ENCODE results near the gene TUBA1C. TPM values are rescaled to one million over a fixed set of nuclear protein-coding genes. Genes with fewer than 3 reads are reported as not detected.
"Not testable (repeated sequence)": the region's sequence is repeated elsewhere in the genome, so short reads cannot be mapped to it uniquely, and the experiment has no call there.

The TUBA1C gene
- total and polyA plus RNA-seq, 9 of the 15 experiments (the other 6 are each of a cell fraction or from before 2014, with no cell fraction given): 755 to 3,012 (median 914) TPM

DNA sequence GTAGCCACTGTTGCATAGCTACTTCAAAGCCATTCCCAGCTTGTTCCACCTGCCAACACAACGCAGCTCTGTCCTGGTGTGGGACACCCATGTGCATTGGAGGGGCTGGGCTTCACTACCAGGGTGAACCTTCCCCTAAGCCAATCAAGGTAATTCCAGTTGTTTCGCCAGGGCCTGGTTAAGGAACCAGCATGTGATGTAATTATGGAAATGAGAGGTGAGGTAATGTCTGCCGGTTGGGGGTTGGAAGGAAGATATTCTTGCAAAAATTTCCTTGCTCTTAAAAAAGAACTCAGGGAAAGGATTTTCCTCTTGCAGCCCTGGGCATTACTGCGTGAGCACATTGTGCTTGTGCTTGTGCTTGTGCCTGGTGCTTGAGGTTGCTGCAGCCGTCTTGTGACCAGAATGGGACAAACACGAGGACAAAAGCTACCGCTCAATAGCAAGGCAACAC, 14.9 kb downstream of the TUBA1C start (continued):
- TF ChIP-seq JUND (IDR thresholded peaks at IDR 0.05; ENCODE audit: borderline replicate concordance, low read depth, low read length): peak; percentile 49; the same call in 1 of the 2 replicates
- peak; percentile 38; the same call in 1 of the 3 replicates for TF ChIP-seq JUND (tag; IDR thresholded peaks at IDR 0.05; ENCODE audit: borderline replicate concordance, low read depth, low read length)
- peak; percentile 41 for TF ChIP-seq MAX (CRISPR knock-in tag; IDR thresholded peaks at IDR 0.05)
- TF ChIP-seq ATF7 (IDR thresholded peaks at IDR 0.05): peak; percentile 72
- no peak for TF ChIP-seq PML (IDR thresholded peaks at IDR 0.05; ENCODE audit: low read length)
- TF ChIP-seq JUN (IDR thresholded peaks at IDR 0.05; ENCODE audit: borderline replicate concordance, low read depth, low read length): 0 out of 2 replicates have a peak, but pooled peaks have one; percentile 13
- TF ChIP-seq JUN (CRISPR knock-in tag; IDR thresholded peaks at IDR 0.05; ENCODE audit: borderline replicate concordance): no peak
- peak; percentile 76 for TF ChIP-seq CEBPB (tag; IDR thresholded peaks at IDR 0.05)

DNA sequence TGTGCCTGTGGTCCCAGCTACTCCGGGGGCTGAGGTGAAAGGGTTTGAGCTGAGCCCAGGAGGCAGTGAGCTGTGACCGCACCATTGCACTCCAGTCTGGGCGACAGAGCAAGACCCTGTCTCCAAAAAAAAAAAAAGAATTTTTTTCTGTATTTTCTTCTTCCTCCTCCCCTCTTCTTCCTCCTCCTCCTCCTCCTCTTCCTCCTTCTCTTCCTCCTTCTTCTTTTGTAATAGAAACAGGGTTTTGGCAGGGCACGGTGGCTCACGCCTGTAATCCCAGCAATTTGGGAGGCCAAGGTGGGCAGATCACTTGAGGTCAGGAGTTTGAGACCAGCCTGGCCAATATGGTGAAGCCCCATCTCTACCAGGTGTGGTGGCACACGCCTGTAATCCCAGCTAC, 15.7 kb downstream of the TUBA1C start:
- H3K4me1 ChIP-seq (replicated peaks in 1 of 2; ENCODE audit: control insufficient read depth in 2 of 2, insufficient read depth in 2 of 2, low read length in 2 of 2): peaks cover 13 to 16% of the 10 kb centered on the region in 2 experiments
- H4K20me1 ChIP-seq (replicated peaks; ENCODE audit: control insufficient read depth, insufficient read depth, low read length); H3K9ac ChIP-seq (ENCODE audit: insufficient read depth in 1 of 2, low read depth in 2 of 2, low read length in 2 of 2); H2AFZ ChIP-seq (ENCODE audit: low read depth, low read length); H3K4me2 ChIP-seq (ENCODE audit: insufficient read depth, low read length); H3K4me3 ChIP-seq; in situ Hi-C loops (cut with MboI); intact Hi-C loops (cut with micrococcal nuclease); ATAC-seq; FAIRE-seq; H3K9me3 ChIP-seq (replicated peaks; ENCODE audit: control insufficient read depth, insufficient read depth, low read depth, low read length); H3K36me3 ChIP-seq (ENCODE audit: control insufficient read depth, insufficient read depth, low read length); H3K79me2 ChIP-seq (ENCODE audit: control insufficient read depth, insufficient read depth, low read length); H3K9me1 ChIP-seq (ENCODE audit: control insufficient read depth, insufficient read depth, low read length); H3K27me3 ChIP-seq (ENCODE audit: control insufficient read depth in 2 of 2, insufficient read depth in 2 of 2, low read length in 2 of 2); BruUV-seq (replicated peaks); DNase-seq (ENCODE audit: extremely low read depth in 1 of 4, low spot score in 3 of 4); H3K27ac ChIP-seq (ENCODE audit: extremely low read depth, low read depth, low read length): not testable (repeated sequence)
- CTCF ChIA-PET (ENCODE audit: low intra/inter-chr PET ratio): interaction anchor here (0.6 kb wide), 1 partner anchor 8 kb away, joined by 4 read pairs; no protein-coding TSS in a partner anchor
- POLR2A ChIA-PET: interaction anchor here (0.6 to 7.5 kb wide), 5 partner anchors 9 to 1817 kb away, joined by 3 to 141 read pairs (median 6); partner anchors contain the start of gene TUBA1C
- 73% methylated on average over 5 of the region's 6 CpGs for WGBS (ENCODE audit: insufficient coverage, low coverage, missing lambda C conversion rate)

Data from K562 (cell line).